GM18858 (cell line): ENCODE measurements around the gene SWI5.
"Not testable (repeated sequence)": the region's sequence is repeated elsewhere in the genome, so short reads cannot be mapped to it uniquely, and the experiment has no call there.

Source experiments
- ATAC-seq: cut with Tn5 transposase; IDR thresholded peaks from one replicate; pipeline ENCODE4 v1.9.1; 2021; ENCODE audit not compliant: unreplicated experiment

SWI5 gene

DNA sequence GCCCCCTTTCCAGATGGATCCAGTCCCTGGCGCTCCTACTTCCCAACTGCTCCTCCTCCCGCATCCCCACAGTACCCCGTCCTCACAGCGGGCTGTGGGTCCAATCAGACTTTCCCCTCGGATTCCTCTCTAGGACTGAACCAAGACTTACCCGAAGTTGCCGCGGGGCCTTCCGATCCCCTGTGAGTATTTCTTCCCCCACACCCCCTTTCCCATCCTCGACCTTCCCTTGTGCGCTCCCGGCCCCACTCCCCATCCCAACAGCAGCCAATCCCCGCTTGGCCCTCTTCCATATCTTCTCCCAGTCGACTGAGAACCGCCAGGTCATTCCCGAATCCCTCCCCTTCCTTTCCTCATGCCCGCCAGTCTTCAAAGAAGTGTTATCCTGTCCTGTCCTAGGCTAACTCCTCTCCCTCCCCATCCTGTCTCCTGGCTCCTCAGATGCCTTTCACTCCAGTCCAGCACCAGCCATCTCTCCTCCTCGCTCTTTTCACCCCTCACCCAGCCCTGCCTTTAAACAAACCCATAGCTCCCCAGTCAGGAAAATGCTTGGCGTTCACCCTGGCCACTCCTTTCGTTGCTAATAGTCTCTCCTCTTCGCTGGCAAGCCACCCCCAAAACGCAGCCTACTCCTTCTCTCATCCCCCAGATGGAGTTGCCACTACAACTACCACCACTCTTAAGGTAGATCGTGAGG, 646 bp downstream of the SWI5 start:
- ATAC-seq, result no peak

DNA sequence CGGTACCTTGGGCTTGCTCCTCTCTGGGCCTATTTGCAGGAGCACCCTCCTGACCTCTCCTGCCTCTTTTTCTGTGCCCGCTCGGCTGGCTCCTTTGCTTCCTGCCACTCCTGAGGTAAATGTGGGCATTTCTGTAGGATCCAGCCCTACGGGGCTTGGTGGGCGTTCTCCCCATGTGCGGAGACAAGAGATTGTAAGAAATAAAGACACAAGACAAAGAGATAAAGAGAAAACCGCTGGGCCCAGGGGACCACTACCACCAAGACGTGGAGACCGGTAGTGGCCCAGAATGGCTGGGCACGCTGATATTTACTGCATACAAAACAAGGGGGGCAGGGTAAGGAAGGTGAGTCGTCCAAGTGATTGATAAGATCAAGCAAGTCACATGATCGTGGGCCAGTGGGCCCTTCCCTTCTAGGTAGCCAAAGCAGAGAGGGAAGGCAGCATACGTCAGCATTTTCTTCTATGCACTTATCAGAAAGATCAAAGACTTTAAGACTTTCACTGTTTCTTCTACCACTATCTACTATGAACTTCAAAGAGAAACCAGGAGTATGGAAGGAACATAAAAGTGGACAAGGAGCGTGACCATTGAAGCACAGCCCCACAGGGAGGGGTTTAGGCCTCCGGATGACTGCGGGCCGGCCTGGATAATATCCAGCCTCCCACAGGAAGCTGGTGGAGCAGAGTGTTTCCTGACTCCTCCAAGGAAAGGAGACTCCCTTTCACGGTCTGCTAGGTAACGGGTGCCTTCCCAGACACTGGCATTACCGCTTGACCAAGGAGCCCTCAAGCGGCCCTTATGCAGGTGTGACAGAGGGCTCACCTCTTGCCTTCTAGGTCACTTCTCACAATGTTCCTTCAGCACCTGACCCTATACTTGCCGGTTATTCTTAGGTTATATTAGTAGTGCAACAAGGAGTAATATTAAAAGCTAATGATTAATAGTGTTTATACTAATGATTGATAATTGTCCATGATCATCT, 3.3 kb downstream of the SWI5 start:
- ATAC-seq, result not testable (repeated sequence)

DNA sequence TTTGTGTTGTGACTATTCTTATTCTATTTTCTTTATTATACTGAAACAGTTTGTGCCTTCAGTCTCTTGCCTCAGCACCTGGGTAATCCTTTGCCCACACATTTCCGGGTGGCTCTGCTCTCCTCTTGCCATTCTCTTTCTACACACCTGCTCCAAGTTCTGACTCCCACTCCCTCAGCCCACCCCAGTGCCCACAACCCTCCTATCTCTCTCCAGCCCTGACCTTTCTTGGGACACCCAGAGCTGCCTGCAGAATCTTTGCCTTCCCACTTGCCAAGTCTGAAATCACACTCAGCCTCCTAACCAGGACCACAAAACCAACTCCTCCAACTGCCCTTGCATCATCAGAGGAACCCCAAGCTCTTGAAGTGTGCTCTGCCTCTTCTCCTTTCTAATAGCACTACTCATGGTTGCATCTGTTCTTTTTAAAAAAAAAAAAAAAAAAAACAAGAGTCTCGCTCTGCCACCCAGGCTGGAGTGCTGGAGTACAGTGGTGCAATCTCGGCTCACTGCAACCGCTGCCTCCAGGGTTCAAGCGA, 4.1 kb downstream of the SWI5 start:
- no peak for ATAC-seq

DNA sequence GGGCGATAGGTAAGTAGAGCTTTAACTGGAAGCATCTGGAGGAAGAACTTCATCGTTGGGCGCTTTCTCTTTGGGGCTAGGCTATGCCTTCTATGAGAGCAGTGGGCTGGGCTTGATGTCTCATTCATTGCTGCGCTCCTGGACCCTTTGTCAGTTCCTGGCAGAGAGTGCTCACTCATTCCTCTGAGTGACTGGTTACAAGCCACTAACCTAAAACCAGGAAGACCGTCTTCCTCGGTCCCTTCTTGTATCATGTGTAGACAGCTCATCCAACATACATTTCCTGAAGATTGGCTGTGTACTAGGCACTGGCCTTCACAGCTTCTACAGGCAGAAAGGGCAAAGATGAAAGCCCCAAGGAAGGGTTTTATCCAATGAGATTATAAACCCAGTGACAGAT, 6.4 kb downstream of the SWI5 start:
- no peak for ATAC-seq

DNA sequence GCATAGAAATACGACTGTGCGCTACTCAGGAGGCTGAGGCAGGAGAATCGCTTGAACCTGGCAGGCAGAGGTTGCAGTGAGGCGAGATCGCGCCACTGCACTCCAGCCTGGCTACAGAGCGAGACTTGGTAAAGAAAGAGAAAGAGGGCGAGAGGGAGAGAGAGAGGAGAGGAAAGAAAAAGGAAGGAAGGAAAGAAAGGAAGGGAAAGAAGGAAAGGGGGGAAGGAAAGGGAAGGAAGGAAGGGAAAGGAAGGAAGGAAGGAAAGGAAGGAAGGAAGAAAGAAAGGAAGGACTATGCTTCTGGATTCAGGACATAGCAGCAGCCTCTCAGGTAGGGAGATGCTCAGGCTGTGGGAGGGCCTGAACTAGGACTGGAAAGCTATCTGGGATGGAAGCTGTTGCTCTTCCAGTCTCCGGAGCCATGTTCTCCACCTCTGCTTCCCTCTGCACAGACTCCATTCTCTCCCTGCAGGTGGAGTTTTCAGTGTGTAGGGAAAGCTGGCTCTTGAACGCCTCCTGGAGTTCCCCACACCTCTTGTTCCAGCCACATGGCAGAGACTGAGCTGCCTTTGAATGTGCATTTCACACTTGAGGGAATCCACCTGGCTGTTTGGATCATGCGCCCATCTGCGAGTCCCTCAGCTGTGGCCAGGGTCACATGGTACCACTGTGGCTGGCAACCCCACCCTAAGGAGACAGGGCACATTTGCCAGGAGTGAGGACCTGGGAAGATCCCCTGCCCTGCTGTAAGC, 9.1 kb downstream of the SWI5 start:
- no peak for ATAC-seq

DNA sequence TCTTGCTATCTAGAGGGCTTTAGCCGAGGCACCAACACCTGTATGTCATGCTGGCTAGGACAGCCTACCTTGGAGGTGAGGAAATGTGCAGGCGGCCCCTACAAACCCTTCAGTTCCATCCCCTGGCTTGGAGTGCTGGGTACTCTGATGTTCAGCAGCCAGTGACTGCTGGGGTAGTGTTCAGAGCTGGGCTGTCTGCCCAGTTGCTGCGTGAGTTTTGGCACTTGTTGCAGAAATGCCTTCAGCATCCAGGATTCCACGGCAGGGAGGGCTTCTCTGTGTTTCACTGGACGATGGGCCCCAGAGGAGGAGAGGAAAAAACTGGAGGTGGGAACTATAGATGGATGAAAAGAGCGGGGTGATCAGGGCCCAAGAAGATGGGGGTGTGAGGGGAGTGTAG, 10.4 kb downstream of the SWI5 start:
- no peak for ATAC-seq

DNA sequence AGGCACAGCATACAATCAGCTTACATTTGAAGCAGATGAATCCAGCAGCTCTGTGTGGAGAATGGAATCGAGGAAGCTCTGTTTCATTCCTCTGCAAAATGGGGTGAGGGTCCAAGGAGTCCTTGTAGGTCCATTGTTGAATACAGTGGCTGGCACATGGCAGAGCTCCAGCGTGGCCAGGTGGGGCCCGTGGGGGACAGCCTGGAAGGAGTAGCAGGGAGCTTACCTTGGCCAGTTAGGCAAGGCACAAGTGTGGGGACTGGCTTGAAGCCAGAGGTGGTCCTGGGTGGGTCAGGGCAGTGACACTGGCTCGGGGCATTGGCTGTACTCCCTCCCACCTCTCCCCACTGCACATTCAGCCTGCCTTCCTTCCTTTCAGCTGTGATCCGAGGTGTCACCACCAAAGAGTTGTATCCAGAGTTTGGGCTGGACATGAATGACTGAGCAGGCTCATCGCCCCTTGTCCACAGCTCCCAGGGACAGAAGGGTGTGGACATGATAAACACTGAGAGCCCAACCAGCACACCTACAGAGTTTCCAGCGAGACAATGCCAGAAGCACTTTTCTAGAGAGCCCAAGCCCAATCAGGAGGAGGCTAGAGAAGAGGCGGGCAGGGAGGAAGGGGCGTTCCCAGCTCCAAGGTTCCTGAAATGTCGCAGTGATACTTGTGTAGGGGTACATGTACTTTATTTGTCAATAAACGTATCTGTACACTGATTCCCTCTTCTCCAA, 12.4 kb downstream of the SWI5 start:
- ATAC-seq, result no peak

DNA sequence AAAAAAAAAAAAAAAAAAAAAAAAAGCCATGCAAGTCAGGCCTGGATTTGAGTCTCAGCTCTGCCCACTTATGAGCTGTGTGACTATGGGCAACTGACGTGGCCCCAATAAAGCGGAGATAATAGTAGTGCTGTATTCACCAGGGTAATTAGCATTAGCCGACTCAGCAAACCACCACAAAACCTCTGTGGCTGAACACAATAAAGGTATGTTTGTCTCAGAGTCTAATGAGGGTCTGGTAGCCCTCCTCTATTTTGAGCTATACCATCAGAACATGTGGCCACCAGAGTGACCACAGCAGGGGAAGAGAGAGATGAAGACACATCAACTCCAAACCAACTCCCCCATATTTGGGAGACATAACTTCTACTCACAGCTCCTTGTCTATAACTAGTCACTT, 15.9 kb downstream of the SWI5 start:
- ATAC-seq, result no peak

DNA sequence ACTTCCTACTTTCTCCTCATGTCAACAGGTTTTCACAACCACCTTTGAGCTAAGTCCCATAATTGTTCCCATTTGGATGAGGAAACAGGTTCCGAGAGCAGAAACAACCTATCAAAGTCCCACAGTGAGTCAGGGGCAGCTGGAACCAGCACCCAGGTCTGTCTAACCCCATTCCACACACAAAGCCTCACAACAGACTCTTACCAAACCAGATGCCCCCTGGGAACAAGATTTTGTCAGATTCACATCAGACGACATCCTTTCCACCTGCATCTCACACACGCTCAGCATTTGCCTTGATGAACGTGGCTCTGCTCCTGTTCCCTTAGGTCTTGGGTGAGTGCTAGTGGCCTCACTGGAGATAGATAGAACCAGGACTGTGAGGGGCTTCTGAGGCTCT, 17.0 kb downstream of the SWI5 start:
- ATAC-seq, result no peak

DNA sequence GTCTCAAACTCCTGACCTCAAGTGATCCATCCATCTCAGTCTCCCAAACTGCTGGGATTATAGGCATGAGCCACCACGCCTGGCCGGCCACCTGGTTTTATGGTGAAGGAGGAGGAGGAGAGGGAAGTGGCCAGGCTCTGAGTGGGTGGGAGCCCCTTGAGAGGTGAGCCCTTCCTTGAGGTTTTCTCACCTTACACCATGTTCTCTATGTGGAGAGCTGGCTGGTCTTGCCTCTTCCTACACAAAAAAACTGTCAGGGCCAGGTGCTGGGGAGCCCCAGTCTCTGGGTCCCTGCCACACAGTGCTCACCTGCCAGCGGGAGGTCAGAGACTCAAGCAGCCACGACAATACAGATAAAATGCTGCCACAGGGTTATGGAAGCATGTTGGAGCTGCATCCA, 18.1 kb downstream of the SWI5 start:
- ATAC-seq, result no peak

DNA sequence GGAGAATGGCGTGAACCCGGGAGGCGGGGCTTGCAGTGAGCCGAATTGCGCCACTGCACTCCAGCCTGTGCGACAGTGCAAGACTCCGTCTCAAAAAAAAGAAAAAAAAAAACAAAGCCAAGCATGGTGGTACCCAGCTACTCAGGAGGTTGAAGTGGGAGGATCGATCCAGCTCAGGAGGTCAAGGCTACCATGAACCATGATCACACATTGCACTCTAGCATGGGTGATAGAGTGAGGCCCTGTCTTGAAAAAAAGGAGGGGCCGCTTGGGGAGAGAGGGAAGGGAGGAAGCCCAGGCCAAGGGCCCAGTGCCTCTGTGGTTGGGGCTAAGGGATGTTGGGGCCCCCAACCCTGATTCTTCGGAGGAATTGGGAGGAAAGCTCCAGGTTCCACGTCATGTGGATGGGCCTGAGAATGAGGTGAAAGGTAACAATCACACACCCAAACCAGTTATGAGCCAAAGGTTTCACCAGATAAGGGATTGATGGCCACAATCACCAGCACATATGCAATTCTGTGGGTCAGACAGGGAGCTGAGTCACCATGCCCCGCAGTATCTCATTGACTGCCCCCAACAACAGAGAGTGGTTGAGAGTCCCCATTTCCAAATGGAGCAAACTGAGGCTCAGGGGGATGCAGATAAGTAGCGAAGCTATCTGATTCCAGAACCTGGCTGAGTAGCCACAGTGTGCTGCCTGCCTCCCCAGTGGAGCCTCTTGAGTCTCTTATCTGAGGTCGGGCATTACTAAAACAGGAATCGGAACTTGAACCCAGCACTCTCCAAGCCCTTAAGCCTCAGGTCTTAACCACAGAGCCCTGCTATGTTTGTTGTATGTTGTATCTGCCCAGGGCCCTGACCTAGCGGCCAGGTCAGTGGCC, 20.5 kb downstream of the SWI5 start:
- no peak for ATAC-seq

DNA sequence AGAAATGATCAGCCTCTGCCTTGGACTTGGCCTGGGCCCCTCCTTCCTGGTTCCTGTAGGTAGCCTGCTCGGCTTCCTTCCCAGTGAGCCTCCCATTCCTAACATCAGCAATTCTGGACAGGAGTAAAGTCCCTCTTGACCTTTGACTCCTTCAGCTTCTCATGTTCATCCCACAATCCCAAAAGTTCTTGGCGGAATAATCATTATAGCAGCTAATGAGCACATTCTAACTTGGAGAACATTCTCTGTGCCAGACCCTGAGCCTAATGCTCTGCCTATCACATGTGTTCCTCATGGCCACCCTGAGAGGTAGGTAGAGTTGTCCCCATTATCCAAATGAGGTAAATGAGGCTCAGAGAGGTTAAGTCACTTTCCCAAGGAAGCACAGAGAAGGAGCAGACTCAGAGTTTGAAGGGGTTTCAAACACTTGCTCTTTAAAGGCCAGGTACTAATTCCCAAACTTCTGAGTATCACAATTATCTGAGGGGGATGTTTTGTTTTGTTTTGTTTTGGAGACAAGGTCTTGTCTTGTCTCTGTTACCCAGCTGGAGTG, 21.2 kb downstream of the SWI5 start:
- ATAC-seq, result no peak

DNA sequence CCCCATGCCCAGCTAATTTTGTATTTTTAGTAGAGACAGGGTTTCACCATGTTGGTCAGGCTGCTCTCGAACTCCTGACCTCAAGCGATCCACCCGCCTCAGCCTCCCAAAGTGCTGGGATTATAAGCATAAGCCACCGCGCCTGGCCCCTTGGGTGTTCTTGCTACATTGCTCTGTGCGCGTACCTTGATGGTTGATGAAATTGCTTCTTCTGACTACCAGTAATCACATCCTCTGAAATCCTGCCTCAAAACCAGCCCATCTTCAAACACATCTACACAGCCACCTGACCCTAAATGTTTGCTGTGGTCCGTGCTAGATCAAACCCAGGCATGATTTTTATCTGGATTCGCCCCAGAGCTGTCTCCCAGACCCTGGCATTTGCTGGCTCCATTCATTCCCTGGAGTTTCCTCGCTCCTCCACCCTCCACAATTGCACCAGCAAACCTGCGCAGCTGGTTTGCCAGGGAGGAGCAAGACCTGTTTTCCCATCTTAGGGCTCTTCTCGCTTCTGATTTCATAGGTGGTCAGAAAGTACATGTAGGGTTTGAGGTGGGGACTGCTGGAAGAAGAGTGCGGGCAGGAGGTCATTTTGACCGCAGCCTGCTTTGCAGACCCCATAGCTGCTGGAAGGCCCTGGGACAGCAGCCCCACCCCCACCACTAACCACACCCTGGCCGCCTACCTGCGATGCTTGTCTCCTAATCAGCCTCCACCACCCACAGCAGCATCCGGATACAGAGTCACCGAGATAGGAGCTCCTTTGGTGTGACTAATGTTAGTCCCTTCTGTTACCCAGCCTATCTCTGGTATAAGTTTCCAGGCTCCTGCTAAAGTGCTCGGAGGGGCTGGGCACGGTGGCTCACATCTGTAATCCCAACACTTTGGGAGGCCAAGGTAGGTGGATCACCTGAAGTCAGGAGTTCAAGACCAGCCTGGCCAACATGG, 22.7 kb downstream of the SWI5 start:
- no peak for ATAC-seq

DNA sequence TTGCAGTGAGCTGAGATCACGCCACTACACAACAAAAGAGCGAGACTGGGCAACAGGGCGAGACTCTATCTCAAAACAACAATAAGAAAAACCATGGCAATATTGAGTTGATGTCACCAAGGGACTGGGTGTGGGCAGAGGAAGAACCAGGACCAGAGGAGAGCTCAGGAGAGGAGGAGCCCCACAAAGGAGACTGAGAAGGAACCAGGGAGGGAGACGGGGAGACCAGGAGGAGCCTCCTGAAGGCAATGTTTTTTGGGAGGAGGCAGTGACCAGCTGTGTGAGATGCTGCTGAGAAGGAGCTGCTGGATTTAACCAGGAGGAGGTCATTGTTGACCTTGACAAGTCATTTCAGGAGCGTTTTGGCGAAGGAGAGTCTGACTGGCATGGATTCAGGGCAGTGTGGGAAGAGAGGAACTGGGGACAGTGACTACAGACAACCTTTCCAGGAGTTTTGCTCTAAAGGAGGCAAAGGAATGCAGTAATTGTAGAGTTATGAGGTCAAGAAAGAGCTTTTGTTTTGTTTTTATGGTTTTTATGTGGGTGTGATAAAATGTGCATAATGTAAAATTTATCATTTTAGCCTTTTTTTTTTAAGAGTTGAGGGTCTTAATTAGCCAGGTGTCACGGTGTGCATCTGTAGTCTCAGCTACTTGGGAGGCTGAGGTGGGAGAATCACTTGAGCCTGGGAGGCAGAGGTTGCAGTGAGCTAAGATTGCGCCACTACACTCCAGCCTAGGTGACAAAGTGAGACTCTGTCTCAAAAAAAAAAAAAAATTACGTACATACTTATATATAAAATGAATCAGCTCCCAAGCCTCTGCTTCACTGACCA, 28.3 kb downstream of the SWI5 start:
- ATAC-seq, result no peak

DNA sequence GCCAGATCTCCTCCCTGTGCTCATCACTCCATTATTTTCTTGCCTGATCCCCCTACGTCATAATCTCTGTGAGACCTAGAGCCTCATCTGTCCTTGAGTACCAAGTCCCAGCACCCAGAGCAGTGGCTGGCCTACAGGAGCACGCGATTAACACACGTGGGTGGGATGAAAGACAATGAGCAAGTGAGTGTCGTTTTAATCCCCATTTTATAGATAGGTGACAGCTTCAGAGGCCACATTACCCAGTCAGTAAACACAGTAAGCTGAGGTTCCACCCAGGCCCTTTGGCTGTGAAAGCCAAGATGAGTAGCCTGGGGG, 28.9 kb downstream of the SWI5 start:
- ATAC-seq, result no peak

DNA sequence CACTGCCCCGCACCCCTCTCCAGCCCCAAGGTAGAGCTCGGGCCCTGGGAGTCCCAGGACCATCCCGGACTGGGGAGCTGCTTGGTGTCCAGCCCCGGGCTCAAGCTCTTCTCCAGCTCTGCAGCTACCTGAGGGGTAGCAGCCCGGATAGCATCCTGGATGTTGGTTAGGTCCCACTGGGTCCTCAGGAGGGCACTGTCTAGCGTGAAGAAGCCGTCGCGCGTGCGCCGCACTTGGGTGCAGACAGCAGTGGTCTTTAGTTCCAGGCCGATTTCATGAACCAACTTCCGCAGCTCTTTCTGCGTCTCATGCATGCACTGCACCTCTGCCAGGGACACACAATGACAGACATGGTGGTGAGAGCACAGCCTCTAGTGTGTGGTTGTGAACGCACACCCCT, 33.5 kb downstream of the SWI5 start:
- no peak for ATAC-seq

DNA sequence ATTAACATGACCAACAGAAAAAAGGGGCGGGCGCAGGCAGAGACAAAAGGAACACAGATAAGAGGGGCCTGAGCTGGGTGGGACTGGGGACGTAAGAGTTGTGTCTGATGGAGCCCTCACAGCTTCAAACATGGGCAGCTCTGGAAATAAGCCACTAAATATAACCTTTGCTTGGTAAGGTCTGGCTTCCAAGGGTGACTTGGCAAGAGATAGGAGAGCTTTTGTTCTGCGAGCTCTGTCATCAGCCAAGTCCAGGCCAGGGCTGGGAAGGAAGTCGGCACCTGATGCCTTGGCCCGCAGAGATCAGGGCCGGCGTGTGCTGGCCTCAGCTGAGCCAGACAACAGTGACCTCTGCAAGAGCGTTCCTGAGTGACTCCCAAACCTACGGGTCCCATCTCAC, 34.4 kb downstream of the SWI5 start:
- no peak for ATAC-seq

DNA sequence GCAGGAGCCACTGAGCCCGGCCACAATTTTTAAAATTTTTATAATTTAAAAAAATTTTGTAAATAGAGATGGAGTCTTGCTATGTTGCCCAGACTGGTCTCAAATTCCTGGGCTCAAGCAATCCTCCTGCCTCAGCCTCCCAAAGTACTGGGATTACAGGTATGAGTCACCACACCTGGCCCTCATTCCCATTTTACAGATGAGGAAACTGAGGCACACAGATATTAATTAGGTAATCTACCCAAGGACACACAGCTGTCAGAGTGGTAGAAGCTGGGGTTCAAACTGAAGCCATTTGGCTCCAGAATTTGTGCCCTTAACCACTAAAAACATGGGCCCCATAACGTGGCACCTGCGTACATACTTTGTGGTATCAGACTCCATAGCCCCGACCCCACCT, 38.6 kb downstream of the SWI5 start:
- ATAC-seq, result no peak
